Trophoblast cell (in vitro differentiated cells and primary cell): ENCODE data around the gene MAPK7.

Source experiments
- DNase-seq, 2 donors: peaks; one replicate each; pipeline ENCODE4 v3.0.0-alpha.2; 2016
- H2AFZ ChIP-seq: 2 replicates; pipeline ENCODE4 v1.6.1; 2013; ENCODE audit warnings: low read length, moderate library complexity, mild to moderate bottlenecking; ENCODE audit not compliant: insufficient read depth, poor library complexity
- H2AK5ac ChIP-seq: 2 replicates; pipeline ENCODE4 v1.6.1; 2013; ENCODE audit warnings: mild to moderate bottlenecking, low read length
- H2BK120ac ChIP-seq: 2 replicates; pipeline ENCODE4 v1.6.1; 2013; ENCODE audit warnings: low read length, mild to moderate bottlenecking, moderate library complexity; ENCODE audit not compliant: insufficient read depth, poor library complexity
- H2BK12ac ChIP-seq: 2 replicates; pipeline ENCODE4 v1.6.1; 2013; ENCODE audit warnings: mild to moderate bottlenecking, low read length, moderate library complexity
- H2BK5ac ChIP-seq: 2 replicates; pipeline ENCODE4 v1.6.1; 2013; ENCODE audit warnings: low read length, low read depth, moderate library complexity, mild to moderate bottlenecking; ENCODE audit not compliant: poor library complexity
- H3K14ac ChIP-seq: 2 replicates; pipeline ENCODE4 v1.6.1; 2013; ENCODE audit warnings: mild to moderate bottlenecking, low read length
- H3K18ac ChIP-seq: 2 replicates; pipeline ENCODE4 v1.6.1; 2013; ENCODE audit warnings: mild to moderate bottlenecking, low read length
- H3K23ac ChIP-seq: 2 replicates; pipeline ENCODE4 v1.6.1; 2013; ENCODE audit warnings: low read length
- H3K27ac ChIP-seq: 2 replicates; pipeline ENCODE4 v1.5.1; 2013; ENCODE audit warnings: low read depth, mild to moderate bottlenecking, inconsistent platforms, low read length, moderate library complexity
- H3K27me3 ChIP-seq: 2 replicates; pipeline ENCODE4 v1.6.1; 2013; ENCODE audit warnings: inconsistent platforms, mild to moderate bottlenecking, low read length, moderate library complexity; ENCODE audit not compliant: insufficient read depth
- H3K36me3 ChIP-seq, 2 experiments: 1 replicate in 1 of 2; 2 replicates in 1 of 2; pipeline ENCODE4 v1.6.1; 2013; ENCODE audit warnings: low read length in 2 of 2, mild to moderate bottlenecking in 2 of 2, moderate library complexity in 1 of 2; ENCODE audit not compliant: insufficient read depth in 2 of 2, control insufficient read depth in 1 of 2
- H3K4ac ChIP-seq: 2 replicates; pipeline ENCODE4 v1.6.1; 2013; ENCODE audit warnings: low read depth, mild to moderate bottlenecking, low read length, moderate library complexity
- H3K4me1 ChIP-seq, 2 experiments: 1 replicate in 1 of 2; 2 replicates in 1 of 2; pipeline ENCODE4 v1.6.1; 2013; ENCODE audit warnings: low read length in 2 of 2, mild to moderate bottlenecking in 2 of 2, moderate library complexity in 1 of 2; ENCODE audit not compliant: insufficient read depth in 2 of 2, control insufficient read depth in 1 of 2
- H3K4me2 ChIP-seq: 2 replicates; pipeline ENCODE4 v1.6.1; 2013; ENCODE audit warnings: inconsistent platforms, mild to moderate bottlenecking, low read length, moderate library complexity
- H3K4me3 ChIP-seq: 2 replicates; pipeline ENCODE4 v1.5.1; 2013; ENCODE audit warnings: mild to moderate bottlenecking, low read depth, low read length, inconsistent platforms
- H3K79me1 ChIP-seq: one replicate; pipeline ENCODE4 v1.6.1; 2013; ENCODE audit warnings: low read length
- H3K79me2 ChIP-seq: 2 replicates; pipeline ENCODE4 v1.6.1; 2013; ENCODE audit warnings: low read length, mild to moderate bottlenecking; ENCODE audit not compliant: control insufficient read depth, insufficient read depth, poor library complexity
- H3K9ac ChIP-seq: 2 replicates; pipeline ENCODE4 v1.6.1; 2013; ENCODE audit warnings: mild to moderate bottlenecking, low read length
- H3K9me3 ChIP-seq: 2 replicates; pipeline ENCODE4 v1.6.1; 2013; ENCODE audit warnings: low read depth, mild to moderate bottlenecking, control low read depth, inconsistent platforms, low read length; ENCODE audit not compliant: insufficient read depth
- H4K12ac ChIP-seq: 2 replicates; pipeline ENCODE4 v1.6.1; 2013; ENCODE audit warnings: low read depth, mild to moderate bottlenecking, low read length, moderate library complexity
- H4K8ac ChIP-seq: 2 replicates; pipeline ENCODE4 v1.6.1; 2013; ENCODE audit warnings: low read depth, mild to moderate bottlenecking, low read length, moderate library complexity
- H4K91ac ChIP-seq: one replicate; pipeline ENCODE4 v1.6.1; 2013; ENCODE audit warnings: low read depth, mild to moderate bottlenecking, low read length, moderate library complexity
- WGBS: extraction: QIAGEN DNeasy Blood & Tissue Kit; methylation state at CpG from one replicate; pipeline ENCODE4 v1.1.7; 2013; ENCODE audit warnings: missing lambda C conversion rate; ENCODE audit not compliant: insufficient read length, insufficient coverage; ENCODE audit errors: extremely low coverage; 5-methylcytosine and 5-hydroxymethylcytosine counted together

Gene MAPK7

GRCh38 chr17:19341641-19342610 lies 36.4 kb upstream of the MAPK7 start:
- no peak overlapping the region for H3K9ac ChIP-seq
- H3K36me3 ChIP-seq = no peaks in the 10 kb centered on the region
- H2BK5ac ChIP-seq = peak overlapping the region; percentile 4
- peak overlapping the region; percentile 48 for H4K91ac ChIP-seq
- no peaks in the 10 kb centered on the region for H3K9me3 ChIP-seq
- no peak overlapping the region for H3K4ac ChIP-seq
- no CpG with 5 or more reads among the region's 20 CpGs for WGBS
- H3K4me1 ChIP-seq = peaks cover 16 to 17% of the 10 kb centered on the region in 2 experiments
- peak in 1 of 2 donors; percentile 30 for DNase-seq
- H2AFZ ChIP-seq = peak overlapping the region; percentile 12
- H3K79me1 ChIP-seq = peaks cover 6% of the 10 kb centered on the region
- no peaks in the 10 kb centered on the region for H3K27me3 ChIP-seq
- peak overlapping the region; percentile 13 for H3K4me3 ChIP-seq
- H3K23ac ChIP-seq = no peak overlapping the region
- peak overlapping the region; percentile 11 for H3K18ac ChIP-seq
- H3K14ac ChIP-seq = peak overlapping the region; percentile 14
- H4K8ac ChIP-seq = no peak overlapping the region
- H2BK12ac ChIP-seq = no peak overlapping the region
- H3K27ac ChIP-seq = peak overlapping the region; percentile 10
- peak overlapping the region; percentile 18 for H2BK120ac ChIP-seq
- H3K4me2 ChIP-seq = peak overlapping the region; percentile 11
- no peaks in the 10 kb centered on the region for H3K79me2 ChIP-seq
- peak overlapping the region; percentile 16 for H2AK5ac ChIP-seq
- no peak overlapping the region for H4K12ac ChIP-seq

- Histone ChIP-seq H3K27me3 (no peaks in the 10 kb centered on the region), H2AK5ac (peak overlapping the region; percentile 16), H3K23ac (no peak overlapping the region), H3K4me3 (no peak overlapping the region), H4K12ac (no peak overlapping the region), H3K18ac (no peak overlapping the region), H2BK5ac (no peak overlapping the region), H3K79me1 (peaks cover 6% of the 10 kb centered on the region), H4K8ac (no peak overlapping the region), H4K91ac (peak overlapping the region; percentile 48), H3K9me3 (no peaks in the 10 kb centered on the region), H3K14ac (peak overlapping the region; percentile 14), H3K4ac (no peak overlapping the region), H2BK12ac (no peak overlapping the region), H3K4me1 (peaks cover 16 to 21% of the 10 kb centered on the region in 2 experiments), H3K79me2 (no peaks in the 10 kb centered on the region), H2AFZ (no peak overlapping the region), H2BK120ac (peak overlapping the region; percentile 18), H3K4me2 (peak overlapping the region; percentile 11), H3K27ac (no peak overlapping the region), H3K36me3 (no peaks in the 10 kb centered on the region), H3K9ac (no peak overlapping the region)
- no peak for DNase-seq
- WGBS = no CpG with 5 or more reads among the region's 7 CpGs
Observed at GRCh38 chr17:19342611-19343255, 35.6 kb upstream of the MAPK7 start.

- H3K27me3 ChIP-seq = no peaks in the 10 kb centered on the region
- H3K27ac ChIP-seq = no peak overlapping the region
- H2AFZ ChIP-seq = no peak overlapping the region
- no peaks in the 10 kb centered on the region for H3K36me3 ChIP-seq
- H3K4ac ChIP-seq = no peak overlapping the region
- no peak overlapping the region for H3K4me3 ChIP-seq
- H3K4me1 ChIP-seq = peaks cover 16 to 21% of the 10 kb centered on the region in 2 experiments
- no peak overlapping the region for H2AK5ac ChIP-seq
- H2BK5ac ChIP-seq = no peak overlapping the region
- no peak overlapping the region for H3K9ac ChIP-seq
- H4K8ac ChIP-seq = no peak overlapping the region
- H3K79me1 ChIP-seq = peaks cover 6% of the 10 kb centered on the region
- no CpG with 5 or more reads among the region's 7 CpGs for WGBS
- no peak overlapping the region for H3K14ac ChIP-seq
- H2BK120ac ChIP-seq = no peak overlapping the region
- H4K12ac ChIP-seq = no peak overlapping the region
- no peak overlapping the region for H4K91ac ChIP-seq
- H3K23ac ChIP-seq = no peak overlapping the region
- H3K9me3 ChIP-seq = no peaks in the 10 kb centered on the region
- H3K79me2 ChIP-seq = no peaks in the 10 kb centered on the region
- H3K4me2 ChIP-seq = no peak overlapping the region
- DNase-seq = no peak
- H2BK12ac ChIP-seq = no peak overlapping the region
- no peak overlapping the region for H3K18ac ChIP-seq
Observed at GRCh38 chr17:19343256-19343630, 35.1 kb upstream of the MAPK7 start.

- H3K9ac ChIP-seq = no peak overlapping the region
- peaks cover 6% of the 10 kb centered on the region for H3K79me1 ChIP-seq
- H3K18ac ChIP-seq = no peak overlapping the region
- H2BK5ac ChIP-seq = no peak overlapping the region
- H2BK12ac ChIP-seq = no peak overlapping the region
- no peak overlapping the region for H3K4ac ChIP-seq
- H3K4me3 ChIP-seq = no peak overlapping the region
- H3K27me3 ChIP-seq = no peaks in the 10 kb centered on the region
- no peak overlapping the region for H3K23ac ChIP-seq
- H3K9me3 ChIP-seq = no peaks in the 10 kb centered on the region
- no peak overlapping the region for H4K8ac ChIP-seq
- peaks cover 16 to 21% of the 10 kb centered on the region in 2 experiments for H3K4me1 ChIP-seq
- no peak overlapping the region for H4K12ac ChIP-seq
- H3K36me3 ChIP-seq = no peaks in the 10 kb centered on the region
- no peak overlapping the region for H2AK5ac ChIP-seq
- H3K27ac ChIP-seq = no peak overlapping the region
- H2AFZ ChIP-seq = no peak overlapping the region
- WGBS = no CpG with 5 or more reads among the region's 13 CpGs
- no peak overlapping the region for H2BK120ac ChIP-seq
- no peak overlapping the region for H3K4me2 ChIP-seq
- no peak for DNase-seq
- H4K91ac ChIP-seq = no peak overlapping the region
- H3K14ac ChIP-seq = no peak overlapping the region
- H3K79me2 ChIP-seq = no peaks in the 10 kb centered on the region
Observed at GRCh38 chr17:19343671-19344151, 34.6 kb upstream of the MAPK7 start.
